Calu3 (cell line): ENCODE results near the gene MOCS1. TPM values are rescaled to one million over a fixed set of nuclear protein-coding genes. Genes with fewer than 3 reads are reported as not detected.

Source experiments
- BruUV-seq: library from RNA; stranded (reverse); fragments of 400-500 nt; replicated peaks from 2 replicates; lab custom pipeline; 2021; lab: Mats Ljungman, UMichigan
- CTCF ChIA-PET: fragments of 300-600 bp; sonication (Branson Sonifier 250); formaldehyde crosslinking; loops from one replicate; lab custom pipeline; 2022; ENCODE audit warnings: antibody characterized with exemption; lab: Charles Lee
- DNase-seq: peaks from one replicate; pipeline ENCODE4 v3.0.0; 2022
- H3K27ac Mint-ChIP-seq: one replicate; pipeline ENCODE4 v1.8.0; 2022; ENCODE audit warnings: mixed read lengths; ENCODE audit not compliant: unreplicated experiment
- H3K27me3 Mint-ChIP-seq: one replicate; pipeline ENCODE4 v1.8.0; 2022; ENCODE audit warnings: mixed read lengths; ENCODE audit not compliant: unreplicated experiment
- H3K36me3 Mint-ChIP-seq: one replicate; pipeline ENCODE4 v1.8.0; 2022; ENCODE audit warnings: mild to moderate bottlenecking, moderate library complexity, mixed read lengths; ENCODE audit not compliant: insufficient read depth, unreplicated experiment
- H3K4me1 Mint-ChIP-seq: one replicate; pipeline ENCODE4 v1.8.0; 2022; ENCODE audit warnings: mild to moderate bottlenecking, low read depth, mixed read lengths; ENCODE audit not compliant: unreplicated experiment
- H3K4me3 Mint-ChIP-seq: one replicate; pipeline ENCODE4 v1.8.0; 2022; ENCODE audit warnings: mild to moderate bottlenecking, low read depth, moderate library complexity, mixed read lengths; ENCODE audit not compliant: unreplicated experiment
- H3K9me3 Mint-ChIP-seq: one replicate; pipeline ENCODE4 v1.8.0; 2022; ENCODE audit warnings: low read depth, mixed read lengths; ENCODE audit not compliant: unreplicated experiment
- intact Hi-C: fragments of 100-400 bp; cut with micrococcal nuclease; formaldehyde crosslinking; loops from one replicate; pipeline ENCODE4 v1.10.0; 2022; ENCODE audit not compliant: unreplicated experiment
- total RNA-seq: library from RNA; stranded (reverse); gene quantifications from 2 replicates; pipeline ENCODE4 v1.2.3, GENCODE V29; 2022
- TF ChIP-seq, protein P1 (sequence below): fragments of 200-600 bp; IDR thresholded peaks from one replicate; pipeline ENCODE4 v1.8.0; 2022; ENCODE audit warnings: antibody characterized with exemption; ENCODE audit not compliant: unreplicated experiment

MOCS1 gene
- total RNA-seq, 1 experiment from 2014 or later = 2.5 TPM

DNA sequence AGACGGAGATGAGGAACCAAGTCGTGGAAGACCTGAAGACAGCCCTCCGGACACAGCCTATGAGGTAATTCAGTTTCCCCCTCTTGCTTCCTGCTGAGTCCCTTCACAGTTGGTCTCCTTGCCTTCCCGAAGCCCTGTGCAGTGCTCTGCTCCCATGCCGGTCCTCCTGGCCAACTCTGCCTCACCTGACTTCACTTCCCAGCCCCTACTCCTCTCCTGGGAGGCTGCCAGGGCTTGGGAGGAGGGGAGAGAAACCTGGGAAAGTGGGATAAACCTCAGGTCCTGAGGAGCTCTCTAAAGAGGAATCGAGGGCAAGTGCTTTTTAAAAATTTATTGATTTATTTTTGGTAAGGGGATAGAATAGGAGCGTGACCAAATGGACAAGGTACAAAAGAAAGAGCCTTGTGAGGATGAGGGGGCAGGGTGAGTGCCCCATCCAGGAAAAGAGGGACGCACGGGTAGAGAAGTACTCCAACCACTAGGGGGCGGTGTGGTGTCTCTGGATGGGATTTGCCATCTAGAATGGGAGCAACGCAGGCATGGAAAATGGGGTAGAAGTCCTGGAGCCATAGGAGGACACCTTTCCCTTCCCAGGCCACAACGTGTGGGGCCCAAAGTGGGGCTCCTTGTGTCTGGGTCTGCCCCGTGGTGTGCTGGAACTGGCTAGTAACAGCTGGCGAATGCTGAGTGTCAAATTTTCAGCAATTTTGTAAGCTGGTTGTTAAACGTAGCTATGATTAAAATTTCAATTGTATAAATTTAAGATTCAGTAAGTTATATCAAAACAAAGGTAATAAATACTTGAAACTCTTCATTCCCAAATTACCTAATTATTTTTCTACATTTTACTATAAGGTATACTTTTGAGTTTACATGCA, 69.0 kb downstream of the MOCS1 start:
- H3K4me3 Mint-ChIP-seq = no peak overlapping the region
- peaks cover 55% of the 10 kb centered on the region for H3K27me3 Mint-ChIP-seq
- H3K27ac Mint-ChIP-seq = no peak overlapping the region
- DNase-seq = peak; percentile 79
- intact Hi-C loops = loop anchor here (5.0 kb wide), 1 partner anchor 442 kb away; no protein-coding TSS in a partner anchor
- H3K36me3 Mint-ChIP-seq = no peaks in the 10 kb centered on the region
- no TSS peak for BruUV-seq
- no peaks in the 10 kb centered on the region for H3K4me1 Mint-ChIP-seq
- TF ChIP-seq, protein P1, sequence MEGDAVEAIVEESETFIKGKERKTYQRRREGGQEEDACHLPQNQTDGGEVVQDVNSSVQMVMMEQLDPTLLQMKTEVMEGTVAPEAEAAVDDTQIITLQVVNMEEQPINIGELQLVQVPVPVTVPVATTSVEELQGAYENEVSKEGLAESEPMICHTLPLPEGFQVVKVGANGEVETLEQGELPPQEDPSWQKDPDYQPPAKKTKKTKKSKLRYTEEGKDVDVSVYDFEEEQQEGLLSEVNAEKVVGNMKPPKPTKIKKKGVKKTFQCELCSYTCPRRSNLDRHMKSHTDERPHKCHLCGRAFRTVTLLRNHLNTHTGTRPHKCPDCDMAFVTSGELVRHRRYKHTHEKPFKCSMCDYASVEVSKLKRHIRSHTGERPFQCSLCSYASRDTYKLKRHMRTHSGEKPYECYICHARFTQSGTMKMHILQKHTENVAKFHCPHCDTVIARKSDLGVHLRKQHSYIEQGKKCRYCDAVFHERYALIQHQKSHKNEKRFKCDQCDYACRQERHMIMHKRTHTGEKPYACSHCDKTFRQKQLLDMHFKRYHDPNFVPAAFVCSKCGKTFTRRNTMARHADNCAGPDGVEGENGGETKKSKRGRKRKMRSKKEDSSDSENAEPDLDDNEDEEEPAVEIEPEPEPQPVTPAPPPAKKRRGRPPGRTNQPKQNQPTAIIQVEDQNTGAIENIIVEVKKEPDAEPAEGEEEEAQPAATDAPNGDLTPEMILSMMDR = peak; percentile 83
- peaks cover 2% of the 10 kb centered on the region for H3K9me3 Mint-ChIP-seq
- CTCF ChIA-PET = no interaction called here

DNA sequence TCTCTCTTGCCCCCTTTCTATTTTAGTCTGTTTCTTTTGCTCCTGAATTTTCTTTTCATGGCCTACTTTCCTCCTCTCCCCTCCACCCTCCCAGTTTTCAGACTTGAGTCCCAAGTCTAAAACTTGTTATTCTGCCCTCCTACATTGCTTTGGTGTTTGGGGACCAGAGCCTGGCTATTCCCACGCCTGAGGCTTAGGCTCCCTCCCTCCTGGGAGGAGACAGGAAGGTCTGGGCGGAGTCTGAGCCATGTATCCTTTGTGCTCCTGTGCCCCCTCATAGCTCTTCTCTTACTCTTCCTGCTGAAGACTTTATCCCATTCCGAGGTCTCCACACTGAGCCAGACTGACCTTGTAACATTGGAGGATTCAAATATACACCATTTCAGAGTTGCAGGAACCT, 72.6 kb downstream of the MOCS1 start:
- CTCF ChIA-PET = no interaction called here
- Mint-ChIP-seq H3K27ac (no peak overlapping the region), H3K4me1 (no peaks in the 10 kb centered on the region), H3K9me3 (peaks cover 2% of the 10 kb centered on the region), H3K4me3 (no peak overlapping the region), H3K27me3 (peaks cover 65% of the 10 kb centered on the region), H3K36me3 (no peaks in the 10 kb centered on the region)
- intact Hi-C loops = no loop called here
- no TSS peak for BruUV-seq
- TF ChIP-seq, protein P1 = no peak
- DNase-seq = no peak

DNA sequence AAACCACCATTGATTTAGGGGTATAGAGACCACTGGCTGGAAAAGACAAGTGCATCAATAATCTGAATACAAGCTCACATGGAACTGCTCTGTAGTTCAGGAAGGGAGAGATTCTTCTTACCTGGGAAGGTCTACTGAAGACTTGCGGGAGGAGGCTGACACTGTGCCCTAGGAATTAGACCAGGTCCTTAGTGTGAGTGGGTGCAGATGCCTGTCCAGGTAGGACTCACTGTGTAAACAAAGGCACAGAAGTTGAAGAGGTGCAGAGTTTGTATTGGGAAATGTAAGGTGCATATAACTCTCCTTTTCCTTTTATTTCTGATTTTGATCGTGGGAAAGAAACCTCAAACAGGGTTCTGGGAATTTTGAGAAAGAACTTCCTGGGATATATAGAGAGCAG, 75.2 kb downstream of the MOCS1 start:
- TF ChIP-seq, protein P1 = no peak
- Mint-ChIP-seq H3K36me3 (no peaks in the 10 kb centered on the region), H3K27me3 (peaks cover 88% of the 10 kb centered on the region), H3K9me3 (peaks cover 2% of the 10 kb centered on the region), H3K27ac (no peak overlapping the region), H3K4me3 (no peak overlapping the region), H3K4me1 (no peaks in the 10 kb centered on the region)
- CTCF ChIA-PET = no interaction called here
- DNase-seq = no peak
- no TSS peak for BruUV-seq
- intact Hi-C loops = no loop called here

DNA sequence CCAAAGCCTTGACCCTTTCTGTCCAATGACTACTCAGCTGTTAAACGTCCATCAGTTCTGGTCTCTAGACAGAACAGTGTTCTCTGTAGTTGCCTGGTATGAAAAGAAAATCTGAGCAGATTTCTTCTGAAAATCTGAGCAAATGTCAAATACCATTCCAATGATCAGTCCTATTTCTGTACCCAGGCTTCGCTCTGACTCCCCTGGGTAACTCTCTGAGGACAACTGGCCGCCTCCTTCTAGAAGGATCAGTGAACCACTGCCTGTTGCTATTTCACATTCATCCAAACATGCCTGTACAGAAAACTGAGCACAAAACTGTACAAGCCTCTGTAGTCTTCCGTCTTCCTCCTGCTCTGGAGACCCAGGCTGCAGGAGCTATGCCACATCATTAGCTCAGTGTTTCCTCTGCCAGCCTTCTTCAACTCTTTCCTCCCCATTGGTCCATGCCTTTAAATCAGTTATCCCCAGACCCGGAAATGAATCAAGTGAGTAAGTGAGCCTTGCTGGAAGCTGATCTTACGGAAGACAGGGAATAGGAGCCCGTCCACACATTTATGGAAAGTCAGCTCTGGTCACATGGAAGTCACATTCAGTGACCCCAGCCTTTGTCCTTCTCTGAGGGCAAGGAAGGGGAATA, 78.8 kb downstream of the MOCS1 start:
- no TSS peak for BruUV-seq
- Mint-ChIP-seq H3K36me3 (no peaks in the 10 kb centered on the region), H3K4me1 (no peaks in the 10 kb centered on the region), H3K27ac (no peak overlapping the region), H3K9me3 (no peaks in the 10 kb centered on the region), H3K4me3 (no peak overlapping the region), H3K27me3 (peaks cover 94% of the 10 kb centered on the region)
- TF ChIP-seq, protein P1 = no peak
- intact Hi-C loops = no loop called here
- CTCF ChIA-PET = no interaction called here
- no peak for DNase-seq

Other genes starting within 250 kb of the MOCS1 start
- 0.45 TPM in 1 of 2 replicates, not detected in the other for gene KIF6, start 209.1 kb downstream of the MOCS1 start, total RNA-seq
- gene DAAM2, start 142.1 kb downstream of the MOCS1 start, total RNA-seq = not detected in 2 replicates